Glomerular visceral epithelial cell (primary cell): ENCODE results near the gene PHOX2A.

ENCODE experiments used
- DNase-seq: peaks from one replicate; pipeline ENCODE4 v3.0.0-alpha.2; 2016; ENCODE audit errors: extremely low spot score

PHOX2A gene

DNA sequence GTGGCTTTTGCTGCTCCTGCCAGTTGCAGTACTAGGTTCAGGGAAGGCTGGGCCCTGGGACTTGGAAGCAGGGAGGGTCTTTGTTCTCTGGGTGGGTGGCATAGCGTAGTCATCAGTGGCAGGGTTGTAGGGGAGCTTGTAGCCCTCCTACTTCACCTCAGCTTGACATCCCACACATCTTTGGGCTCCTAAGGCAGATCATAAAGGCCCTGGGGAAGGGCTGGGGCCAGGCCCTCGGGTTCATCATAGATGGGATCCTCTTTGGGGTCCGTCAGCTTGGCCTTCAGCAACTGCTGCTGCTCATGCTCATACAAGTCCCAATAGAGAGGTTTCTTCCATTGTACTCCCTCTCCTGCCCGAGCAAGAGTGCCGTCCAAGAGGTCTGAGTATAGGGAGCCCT is 6.0 kb upstream of the PHOX2A start:
- no peak for DNase-seq

DNA sequence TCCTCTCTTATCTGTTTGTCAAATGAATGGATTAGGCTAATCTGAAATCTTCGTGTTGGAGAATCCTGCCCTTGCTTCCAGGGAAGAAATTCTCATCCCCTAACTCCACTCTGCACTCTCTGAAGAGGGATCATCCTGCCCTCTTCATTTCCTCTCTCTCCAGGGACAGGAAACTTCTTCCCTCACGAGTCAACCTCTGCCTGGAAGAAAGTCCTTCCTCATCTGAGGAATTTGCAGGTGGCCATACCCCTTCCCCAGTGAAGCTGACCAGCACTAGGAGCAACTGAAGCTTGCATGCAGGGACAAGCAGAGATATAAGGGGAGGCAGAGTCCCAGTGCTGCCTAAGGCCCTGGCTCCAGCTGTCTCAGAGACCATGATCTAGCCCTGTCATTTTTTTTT is 3.6 kb upstream of the PHOX2A start:
- no peak for DNase-seq

GRCh38 chr11:72245263-72245816 is 1.4 kb upstream of the PHOX2A start:
- DNase-seq: no peak

- DNase-seq: no peak
Measured at GRCh38 chr11:72244361-72245262, 636 bp upstream of the PHOX2A start.

DNA sequence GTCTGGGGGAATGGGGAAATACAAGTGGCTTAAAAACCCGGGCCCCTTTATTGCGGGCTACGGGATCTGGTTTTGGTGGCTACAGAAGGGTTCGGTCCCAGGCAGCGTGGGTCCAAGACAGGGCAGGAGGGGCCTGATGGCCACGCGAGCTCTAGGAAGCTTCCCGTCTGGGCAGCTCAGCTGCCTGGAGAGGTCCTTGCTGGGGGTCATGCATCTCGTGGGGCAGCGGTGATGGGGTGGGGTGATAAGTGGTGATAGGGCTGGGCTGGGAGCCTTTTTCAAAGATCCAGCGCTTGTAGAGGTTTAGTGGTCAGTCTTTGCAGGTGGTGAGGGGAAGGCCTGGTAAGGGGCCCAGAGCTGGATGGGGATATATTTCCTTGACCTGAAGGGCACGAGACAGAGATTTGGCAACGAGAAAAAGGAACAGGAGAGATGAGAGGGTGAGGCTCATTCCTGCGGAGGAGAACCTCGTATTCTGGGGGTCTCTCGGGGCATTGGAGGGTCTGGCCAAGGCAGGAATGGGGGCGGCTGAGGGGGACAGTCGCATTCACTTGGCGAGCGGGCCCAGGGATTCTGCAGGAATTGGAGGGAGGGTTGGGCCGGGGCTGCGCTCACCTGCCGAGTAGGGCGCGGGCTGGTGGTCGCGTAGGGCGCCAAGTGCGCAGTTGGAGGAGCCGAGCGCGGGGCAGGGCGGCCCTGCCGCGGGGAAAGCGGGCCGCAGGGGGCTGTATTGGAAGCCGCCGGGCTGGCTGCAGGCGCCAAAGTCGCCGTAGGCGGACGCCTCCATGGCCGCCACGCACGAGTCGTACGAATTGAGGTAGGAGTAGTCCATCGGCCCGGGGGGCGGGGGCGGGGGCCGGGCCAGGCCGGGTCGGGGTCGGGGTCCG is 560 bp downstream of the PHOX2A start:
- no peak for DNase-seq

- no peak for DNase-seq
Measured at GRCh38 chr11:72242141-72242540, 1.8 kb downstream of the PHOX2A start.

- DNase-seq: no peak
Measured at GRCh38 chr11:72241291-72241781, 2.6 kb downstream of the PHOX2A start.

DNA sequence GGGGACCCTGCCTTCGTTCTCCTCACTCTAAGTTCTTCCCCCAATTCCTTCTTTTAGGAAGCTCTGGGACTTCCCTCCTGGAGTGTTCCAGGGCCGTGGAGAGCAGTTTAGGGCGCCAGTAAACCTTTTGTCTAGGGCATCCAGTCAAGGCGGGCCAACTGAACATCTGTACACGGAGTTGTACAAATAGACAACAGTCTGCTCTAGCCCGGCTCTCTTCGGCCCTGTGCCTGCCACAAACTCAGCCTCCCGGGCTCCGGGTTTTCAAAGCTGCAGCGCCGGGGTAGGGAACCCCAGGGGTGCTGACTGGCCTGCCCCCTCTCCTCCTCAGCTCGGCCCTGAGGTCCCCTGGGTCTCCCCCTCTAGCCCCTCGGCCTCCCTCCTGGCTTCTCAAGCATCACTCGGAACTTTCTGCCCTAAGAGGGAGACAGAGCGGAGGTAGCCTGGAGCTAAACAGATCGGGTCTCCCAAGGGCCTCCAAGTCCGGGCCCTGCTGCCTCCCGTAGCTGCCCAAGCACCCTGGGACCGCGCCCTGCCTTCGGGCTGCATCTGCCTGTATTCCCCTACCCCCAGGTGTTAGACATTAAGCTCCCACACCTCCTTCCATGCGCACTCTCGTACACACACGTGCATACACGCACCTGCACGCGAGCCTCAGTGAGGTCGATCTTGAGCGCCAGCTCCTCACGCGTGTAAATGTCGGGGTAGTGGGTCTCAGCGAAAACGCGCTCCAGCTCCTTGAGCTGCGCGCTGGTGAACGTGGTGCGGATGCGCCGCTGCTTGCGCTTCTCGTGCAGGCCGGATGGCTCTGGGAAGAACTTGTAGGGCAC is 3.3 kb downstream of the PHOX2A start:
- DNase-seq: no peak

DNA sequence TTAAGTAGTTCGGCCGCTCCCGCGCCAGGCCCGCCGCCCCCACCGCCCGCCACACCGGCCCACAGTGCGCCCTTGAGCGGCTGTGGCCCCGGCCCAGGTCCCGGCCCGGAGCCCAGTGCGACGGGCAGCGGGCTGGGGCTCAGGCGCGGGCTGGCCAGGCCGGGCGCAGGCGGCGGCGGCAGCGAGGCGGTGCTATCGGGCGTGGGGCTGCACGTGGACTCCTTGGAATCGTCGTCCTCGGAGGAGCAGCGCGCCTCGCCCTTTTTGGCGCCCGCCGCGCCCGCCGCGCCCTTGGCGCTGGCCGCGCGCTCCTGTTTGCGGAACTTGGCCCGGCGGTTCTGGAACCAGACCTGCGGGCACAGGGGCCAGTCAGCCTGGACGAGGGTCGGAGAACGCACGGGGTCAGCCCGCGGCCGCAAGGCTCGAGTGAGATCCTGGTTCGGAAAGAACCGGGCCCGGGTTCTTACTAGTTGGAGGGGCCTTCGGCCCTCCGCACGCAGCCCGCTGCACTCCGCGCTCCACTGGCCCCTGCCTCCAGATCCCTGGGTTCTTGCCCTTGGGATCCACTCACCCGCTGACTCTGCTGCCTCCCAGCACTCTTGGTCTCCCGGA is 4.0 kb downstream of the PHOX2A start:
- no peak for DNase-seq

DNA sequence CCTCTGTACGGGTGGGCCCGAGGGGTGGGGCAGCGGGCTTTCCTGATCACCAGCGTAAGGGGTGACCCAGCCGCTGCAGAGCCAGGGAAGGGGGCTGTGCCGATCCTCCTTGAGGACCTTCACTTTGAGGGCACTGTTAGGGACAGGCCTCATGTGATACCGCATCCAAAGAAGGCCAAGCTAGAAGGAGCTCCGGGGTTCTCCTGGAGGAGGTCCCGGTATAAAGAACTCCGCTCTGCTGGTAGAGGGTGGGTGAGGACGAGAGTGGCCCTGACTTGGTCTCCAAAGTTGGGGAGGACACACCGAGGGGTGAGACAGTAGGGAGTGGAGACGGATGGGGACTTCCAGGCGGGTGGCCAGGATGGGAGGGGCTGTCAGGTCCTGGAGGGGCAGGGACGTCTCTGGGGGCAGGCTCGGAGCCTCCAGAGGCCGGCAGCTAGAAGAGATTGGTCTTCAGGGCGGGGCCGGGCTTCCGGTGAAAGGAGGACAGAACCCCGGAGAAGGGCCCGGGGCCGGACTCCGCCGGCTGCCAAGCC is 4.6 kb downstream of the PHOX2A start:
- peak; percentile 41 for DNase-seq

- no peak for DNase-seq
Measured at GRCh38 chr11:72238492-72239312, 5.3 kb downstream of the PHOX2A start.

- peak; percentile 25 for DNase-seq
Measured at GRCh38 chr11:72238040-72238450, 5.9 kb downstream of the PHOX2A start.

- DNase-seq: no peak
Measured at GRCh38 chr11:72237112-72237931, 6.7 kb downstream of the PHOX2A start.

- DNase-seq: no peak
Measured at GRCh38 chr11:72236774-72237111, 7.2 kb downstream of the PHOX2A start.

DNA sequence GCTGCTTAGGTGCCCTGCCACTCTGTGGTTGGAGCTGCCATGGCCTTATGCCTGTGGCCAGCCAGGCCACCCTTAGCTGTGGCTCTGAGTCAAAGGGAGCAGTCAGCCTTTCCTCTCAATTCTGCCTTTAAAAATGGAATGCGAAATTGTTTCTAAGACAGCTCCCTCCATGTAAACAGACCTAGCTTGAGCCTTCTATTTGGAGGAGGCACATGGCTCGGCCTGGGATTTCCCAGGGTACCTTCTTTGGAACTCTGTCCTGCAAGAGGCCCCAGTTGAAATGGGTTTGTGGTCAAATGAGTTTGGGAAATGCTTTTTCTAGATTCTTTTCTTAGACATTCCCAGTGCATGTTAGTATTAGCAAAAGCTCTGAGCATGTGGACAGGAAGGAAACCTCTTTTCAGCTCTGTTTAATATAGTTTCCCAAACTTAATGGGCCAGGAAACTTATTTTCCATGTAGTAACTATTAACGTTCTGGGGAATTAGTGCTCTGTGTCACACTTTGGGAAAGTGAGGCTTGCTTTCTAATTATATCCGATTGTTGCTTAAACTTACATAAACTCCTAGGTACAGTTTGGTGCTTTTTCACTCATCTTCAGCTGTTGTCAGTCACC is 7.8 kb downstream of the PHOX2A start:
- DNase-seq: no peak

GRCh38 chr11:72235351-72236057 is 8.5 kb downstream of the PHOX2A start:
- DNase-seq: no peak

- no peak for DNase-seq
Measured at GRCh38 chr11:72234920-72235319, 9.1 kb downstream of the PHOX2A start.

DNA sequence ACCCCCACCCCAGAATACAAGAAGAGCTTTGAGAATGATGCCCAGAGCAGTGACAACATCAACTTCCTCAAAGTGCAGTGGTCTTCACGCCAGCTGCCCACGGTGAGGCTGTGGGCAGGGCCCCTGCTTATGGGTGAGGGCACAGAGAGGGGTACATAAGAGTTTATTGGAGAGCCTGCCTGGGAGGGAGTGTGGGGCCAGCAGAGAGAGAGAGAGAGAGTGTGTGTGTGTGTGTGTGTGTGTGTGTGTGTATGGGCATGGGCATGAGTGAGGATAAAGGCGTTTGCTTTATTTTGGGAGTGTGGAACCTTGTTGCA is 9.5 kb downstream of the PHOX2A start:
- DNase-seq: no peak
